Muscle layer of colon (tissue), 2 donors: ENCODE data around the gene SYNE1.

ENCODE experiments used
- H3K27ac ChIP-seq: one replicate; pipeline ENCODE4 v1.7.0; 2013; ENCODE audit warnings: low read depth, mild to moderate bottlenecking, low read length, moderate library complexity
- H3K27me3 ChIP-seq, 2 donors: one replicate each; pipeline ENCODE4 v1.7.0; 2013; ENCODE audit warnings: low read length in 2 of 2, mild to moderate bottlenecking in 2 of 2; ENCODE audit not compliant: insufficient read depth in 2 of 2, control insufficient read depth in 1 of 2
- H3K36me3 ChIP-seq: one replicate; pipeline ENCODE4 v1.7.0; 2013; ENCODE audit warnings: mild to moderate bottlenecking, low read length; ENCODE audit not compliant: insufficient read depth
- H3K4me1 ChIP-seq: one replicate; pipeline ENCODE4 v1.7.0; 2013; ENCODE audit warnings: mild to moderate bottlenecking, low read length; ENCODE audit not compliant: insufficient read depth
- H3K4me3 ChIP-seq, 2 donors: one replicate each; pipeline ENCODE4 v1.7.0; 2013; ENCODE audit warnings: low read length in 2 of 2, low read depth in 1 of 2, mild to moderate bottlenecking in 1 of 2, moderate library complexity in 1 of 2
- H3K9ac ChIP-seq: one replicate; pipeline ENCODE4 v1.7.0; 2013; ENCODE audit warnings: low read length
- H3K9me3 ChIP-seq: one replicate; pipeline ENCODE4 v1.7.0; 2013; ENCODE audit warnings: mild to moderate bottlenecking, low read length
- donor health status: abdominal sarcoma.
- donor health status: Adenocarcinoma of cecum.

The SYNE1 gene

GRCh38 chr6:152212437-152212836 is 424.7 kb downstream of the SYNE1 start:
- Histone ChIP-seq H3K9ac (no peak overlapping the region), H3K4me1 (no peaks in the 10 kb centered on the region), H3K27ac (no peak overlapping the region), H3K4me3 (no peak overlapping the region), H3K36me3 (peaks cover 57% of the 10 kb centered on the region), H3K27me3 (no peaks in the 10 kb centered on the region), H3K9me3 (no peaks in the 10 kb centered on the region)

GRCh38 chr6:152209211-152209610 is 428.0 kb downstream of the SYNE1 start:
- Histone ChIP-seq H3K4me3 (no peak overlapping the region), H3K4me1 (no peaks in the 10 kb centered on the region), H3K9me3 (no peaks in the 10 kb centered on the region), H3K36me3 (peaks cover 60% of the 10 kb centered on the region), H3K27ac (no peak overlapping the region), H3K27me3 (no peaks in the 10 kb centered on the region), H3K9ac (no peak overlapping the region)

- H3K27ac ChIP-seq: no peak overlapping the region
- no peaks in the 10 kb centered on the region for H3K27me3 ChIP-seq
- no peak overlapping the region for H3K9ac ChIP-seq
- H3K4me3 ChIP-seq: no peak overlapping the region
- peaks cover 52% of the 10 kb centered on the region for H3K36me3 ChIP-seq
- H3K9me3 ChIP-seq: no peaks in the 10 kb centered on the region
- H3K4me1 ChIP-seq: no peaks in the 10 kb centered on the region
Measured at GRCh38 chr6:152207915-152208714, 429.0 kb downstream of the SYNE1 start.

- Histone ChIP-seq H3K9ac (no peak overlapping the region), H3K27ac (no peak overlapping the region), H3K36me3 (peaks cover 54% of the 10 kb centered on the region), H3K4me1 (no peaks in the 10 kb centered on the region), H3K9me3 (no peaks in the 10 kb centered on the region), H3K4me3 (no peak overlapping the region), H3K27me3 (no peaks in the 10 kb centered on the region)
Measured at GRCh38 chr6:152206072-152206818, 430.9 kb downstream of the SYNE1 start.

GRCh38 chr6:152204591-152204990 is 432.6 kb downstream of the SYNE1 start:
- no peaks in the 10 kb centered on the region for H3K27me3 ChIP-seq
- H3K9me3 ChIP-seq: no peaks in the 10 kb centered on the region
- no peaks in the 10 kb centered on the region for H3K4me1 ChIP-seq
- no peak overlapping the region for H3K27ac ChIP-seq
- H3K36me3 ChIP-seq: peaks cover 61% of the 10 kb centered on the region
- H3K9ac ChIP-seq: no peak overlapping the region
- no peak overlapping the region for H3K4me3 ChIP-seq

GRCh38 chr6:152201120-152201519 is 436.0 kb downstream of the SYNE1 start:
- H3K9ac ChIP-seq: no peak overlapping the region
- H3K27ac ChIP-seq: no peak overlapping the region
- H3K9me3 ChIP-seq: no peaks in the 10 kb centered on the region
- H3K4me3 ChIP-seq: no peak overlapping the region
- peaks cover 58% of the 10 kb centered on the region for H3K36me3 ChIP-seq
- H3K27me3 ChIP-seq: no peaks in the 10 kb centered on the region
- H3K4me1 ChIP-seq: no peaks in the 10 kb centered on the region

GRCh38 chr6:152195896-152196295 is 441.3 kb downstream of the SYNE1 start:
- H3K4me3 ChIP-seq: no peak overlapping the region
- H3K36me3 ChIP-seq: peaks cover 41% of the 10 kb centered on the region
- no peaks in the 10 kb centered on the region for H3K27me3 ChIP-seq
- no peak overlapping the region for H3K27ac ChIP-seq
- H3K9ac ChIP-seq: no peak overlapping the region
- H3K4me1 ChIP-seq: no peaks in the 10 kb centered on the region
- H3K9me3 ChIP-seq: no peaks in the 10 kb centered on the region

- Histone ChIP-seq H3K9ac (no peak overlapping the region), H3K4me1 (no peaks in the 10 kb centered on the region), H3K36me3 (peaks cover 3% of the 10 kb centered on the region), H3K27me3 (no peaks in the 10 kb centered on the region), H3K4me3 (no peak overlapping the region), H3K27ac (no peak overlapping the region), H3K9me3 (no peaks in the 10 kb centered on the region)
Measured at GRCh38 chr6:152189736-152190135, 447.4 kb downstream of the SYNE1 start.

- no peak overlapping the region for H3K4me3 ChIP-seq
- no peaks in the 10 kb centered on the region for H3K27me3 ChIP-seq
- no peak overlapping the region for H3K9ac ChIP-seq
- H3K9me3 ChIP-seq: no peaks in the 10 kb centered on the region
- H3K4me1 ChIP-seq: no peaks in the 10 kb centered on the region
- peaks cover 3% of the 10 kb centered on the region for H3K36me3 ChIP-seq
- H3K27ac ChIP-seq: no peak overlapping the region
Measured at GRCh38 chr6:152188011-152188410, 449.2 kb downstream of the SYNE1 start.

- no peaks in the 10 kb centered on the region for H3K27me3 ChIP-seq
- H3K4me3 ChIP-seq: no peak overlapping the region
- no peaks in the 10 kb centered on the region for H3K4me1 ChIP-seq
- H3K9ac ChIP-seq: no peak overlapping the region
- H3K36me3 ChIP-seq: peaks cover 3% of the 10 kb centered on the region
- no peak overlapping the region for H3K27ac ChIP-seq
- no peaks in the 10 kb centered on the region for H3K9me3 ChIP-seq
Measured at GRCh38 chr6:152186840-152187239, 450.3 kb downstream of the SYNE1 start.

GRCh38 chr6:152184917-152185574 is 452.1 kb downstream of the SYNE1 start:
- Histone ChIP-seq H3K27me3 (no peaks in the 10 kb centered on the region), H3K4me3 (no peak overlapping the region), H3K36me3 (peaks cover 8% of the 10 kb centered on the region), H3K9me3 (no peaks in the 10 kb centered on the region), H3K27ac (no peak overlapping the region), H3K9ac (no peak overlapping the region), H3K4me1 (no peaks in the 10 kb centered on the region)
